GM12878 (cell line): ENCODE data around the gene COPRS. TPM values are rescaled to one million over a fixed set of nuclear protein-coding genes. Genes with fewer than 3 reads are reported as not detected.

Source experiments
- ATAC-seq: fragments of 200-7000 bp; cut with Tn5 transposase; 3 replicates; pipeline ENCODE4 v1.9.1; 2020; ENCODE audit warnings: mild to moderate bottlenecking, moderate library complexity
- Bru-seq: library from RNA; stranded (reverse); fragments of 400-500 nt; gene quantifications from one replicate; lab custom pipeline; 2021; lab: Mats Ljungman, UMichigan
- BruChase-seq, 2 experiments: library from RNA; stranded (reverse); fragments of 400-500 nt; gene quantifications; one replicate each; lab custom pipeline; 2021; lab: Mats Ljungman, UMichigan
- BruUV-seq: library from RNA; stranded (reverse); fragments of 400-500 nt; replicated peaks from 2 replicates; lab custom pipeline; 2021; lab: Mats Ljungman, UMichigan
- CTCF ChIA-PET: fragments of 300-600 bp; sonication (Branson Sonifier 250); formaldehyde crosslinking; extraction: SDS; loops from one replicate; lab custom pipeline; 2021; ENCODE audit warnings: inconsistent platforms; lab: Yijun Ruan, JAX
- POLR2A ChIA-PET: fragments of 350-600 bp; formaldehyde crosslinking; extraction: SDS; loops from one replicate; lab custom pipeline; 2021; ENCODE audit warnings: inconsistent platforms; lab: Charles Lee
- RAD21 ChIA-PET: fragments of 300-600 bp; sonication (Branson Sonifier 250); formaldehyde crosslinking; loops from one replicate; lab custom pipeline; 2023; ENCODE audit warnings: antibody characterized with exemption; ENCODE audit not compliant: unreplicated experiment; lab: Charles Lee
- SMC1A ChIA-PET: fragments of 300-600 bp; sonication (Branson Sonifier 250); formaldehyde crosslinking; loops from one replicate; lab custom pipeline; 2023; ENCODE audit not compliant: unreplicated experiment, uncharacterized antibody; lab: Charles Lee
- DNase-seq: peaks from one replicate; pipeline ENCODE4 v3.0.0-alpha.2; 2011; ENCODE audit warnings: low read depth, low spot score
- FAIRE-seq: peaks from 3 replicates; lab custom pipeline; 2011; peaks lifted over from hg19 to GRCh38; lab: Jason Lieb, UNC
- H2AFZ ChIP-seq: 2 replicates; pipeline ENCODE4 v1.6.0; 2011; ENCODE audit warnings: low read depth, low read length, control low read depth; ENCODE audit not compliant: control insufficient read depth
- H3K27ac ChIP-seq: 2 replicates; pipeline ENCODE4 v1.5.1; 2011; ENCODE audit warnings: control low read depth; ENCODE audit not compliant: control insufficient read depth, insufficient read depth
- H3K27me3 ChIP-seq, 2 experiments: replicated peaks in 1 of 2; 2 replicates each; pipeline versions ENCODE4 v1.6.0 to v1.6.1; 2011; ENCODE audit warnings: low read length in 1 of 2; ENCODE audit not compliant: control insufficient read depth in 2 of 2, insufficient read depth in 2 of 2
- H3K36me3 ChIP-seq, 2 experiments: 2 replicates each; pipeline ENCODE4 v1.5.1; 2011; ENCODE audit warnings: low read length in 1 of 2; ENCODE audit not compliant: control insufficient read depth in 2 of 2, insufficient read depth in 2 of 2
- H3K4me1 ChIP-seq: 2 replicates; pipeline ENCODE4 v1.6.1; 2011; ENCODE audit warnings: mild to moderate bottlenecking, low read length, moderate library complexity, mixed read lengths; ENCODE audit not compliant: control insufficient read depth, insufficient read depth
- H3K4me2 ChIP-seq: 2 replicates; pipeline ENCODE4 v1.6.0; 2011; ENCODE audit warnings: control low read depth; ENCODE audit not compliant: control insufficient read depth, insufficient read depth
- H3K4me3 ChIP-seq: fragments of 200-600 bp; sonication (generic); 2 replicates; pipeline ENCODE4 v1.5.1; 2016
- H3K79me2 ChIP-seq: 2 replicates; pipeline ENCODE4 v1.6.0; 2011; ENCODE audit warnings: low read length; ENCODE audit not compliant: control insufficient read depth, insufficient read depth
- H3K9ac ChIP-seq: 2 replicates; pipeline ENCODE4 v1.8.0; 2011; ENCODE audit warnings: low read length, control low read depth, mixed read lengths; ENCODE audit not compliant: control insufficient read depth, insufficient read depth
- H3K9me3 ChIP-seq: replicated peaks from 3 replicates; pipeline ENCODE4 v1.5.1; 2011; ENCODE audit warnings: mild to moderate bottlenecking, low read length; ENCODE audit not compliant: control insufficient read depth, insufficient read depth
- H4K20me1 ChIP-seq: 2 replicates; pipeline ENCODE4 v1.6.0; 2011; ENCODE audit not compliant: control insufficient read depth, insufficient read depth
- ATF3 ChIP-seq: IDR thresholded peaks from 2 replicates; pipeline ENCODE4 v1.6.1; 2011; ENCODE audit warnings: low read depth, mild to moderate bottlenecking, low read length, moderate library complexity, borderline replicate concordance; ENCODE audit errors: extremely low read depth
- BACH1 ChIP-seq: fragments of 450-650 bp; IDR thresholded peaks from 2 replicates; pipeline ENCODE4 v1.6.1; 2017; ENCODE audit warnings: mild to moderate bottlenecking, borderline replicate concordance
- BCLAF1 ChIP-seq: fragments of 450-650 bp; IDR thresholded peaks from 2 replicates; pipeline ENCODE4 v1.6.1; 2017; ENCODE audit warnings: antibody characterized with exemption, mild to moderate bottlenecking, moderate library complexity
- BHLHE40 ChIP-seq, 2 experiments: fragments of 450-650 bp in 1 of 2; IDR thresholded peaks; 2 replicates each; pipeline ENCODE4 v1.6.1; 2011 to 2017; ENCODE audit warnings: low read depth in 2 of 2, borderline replicate concordance in 1 of 2, improper control_type of control experiment in 1 of 2, low read length in 1 of 2, mild to moderate bottlenecking in 1 of 2
- CTCF ChIP-seq, 3 experiments: IDR thresholded peaks in 2 of 3; conservative IDR thresholded peaks in 1 of 3; 2 replicates each; pipeline ENCODE4 v1.5.1; 2011; ENCODE audit warnings: low read depth in 3 of 3, low read length in 3 of 3, mild to moderate bottlenecking in 3 of 3, control low read depth in 2 of 3, moderate library complexity in 2 of 3, inconsistent platforms in 1 of 3, mixed read lengths in 1 of 3; ENCODE audit not compliant: control insufficient read depth in 2 of 3, insufficient read depth in 1 of 3; ENCODE audit errors: extremely low read depth in 1 of 3
- E2F4 ChIP-seq: IDR thresholded peaks from 2 replicates; pipeline ENCODE4 v1.6.1; 2012; ENCODE audit warnings: low read depth, low read length, improper control_type of control experiment
- NBN ChIP-seq: fragments of 450-650 bp; IDR thresholded peaks from 2 replicates; pipeline ENCODE4 v1.6.1; 2016
- NR2F1 ChIP-seq: fragments of 450-650 bp; conservative IDR thresholded peaks from 2 replicates; pipeline ENCODE4 v1.6.1; 2017; ENCODE audit warnings: mild to moderate bottlenecking
- SMARCA5 ChIP-seq: fragments of 450-650 bp; IDR thresholded peaks from 2 replicates; pipeline ENCODE4 v1.6.1; 2017; ENCODE audit warnings: mild to moderate bottlenecking
- ZNF24 ChIP-seq: fragments of 450-650 bp; IDR thresholded peaks from 2 replicates; pipeline ENCODE4 v1.6.1; 2017; ENCODE audit warnings: antibody characterized with exemption, mild to moderate bottlenecking
- WGBS: methylation state at CpG from one replicate; pipeline ENCODE4 v1.1.6; 2016; ENCODE audit warnings: low lambda C conversion rate; ENCODE audit not compliant: insufficient replicate concordance, insufficient coverage; ENCODE audit errors: missing lambda C conversion rate; 5-methylcytosine and 5-hydroxymethylcytosine counted together
- in situ Hi-C: fragments of 300-500 bp; cut with MboI; formaldehyde crosslinking; loops from 9 replicates; pipeline ENCODE4 v1.14.3; 2018; ENCODE audit warnings: mixed read lengths
- intact Hi-C: fragments of 100-400 bp; cut with micrococcal nuclease; formaldehyde crosslinking; loops from one replicate; pipeline ENCODE4 v1.14.2; 2022; ENCODE audit not compliant: unreplicated experiment
- long read RNA-seq, 2 experiments: library from polyadenylated mRNA; unstranded; transcript quantifications; one replicate each; pipeline ENCODE4 v2.0.0, GENCODE V29; 2019 to 2020
- polyA minus RNA-seq, 3 experiments: library from RNA; depleted of rRNA, polyadenylated mRNA; stranded (reverse); fragments of >200 nt; gene quantifications; 2 replicates each; pipeline ENCODE4 v1.2.3, GENCODE V29; 2011
- polyA plus RNA-seq, 11 experiments: library from polyadenylated mRNA; depleted of rRNA in 4 of 11; unstranded in 6 of 11; stranded (reverse) in 5 of 11; fragments of >200 nt; fragmentation: Nextera tagmentation in 4 of 11; fragmentation: Illumina TruSeq in 1 of 11; extraction: Ambion mirVana in 4 of 11; extraction: Trizol in 1 of 11; gene quantifications; 1 replicate in 1 of 11; 2 replicates in 10 of 11; pipeline versions ENCODE4 v1.2.1 to v1.2.3, GENCODE V29; 2011 to 2016; ENCODE audit warnings: inconsistent platforms in 2 of 11, missing spikeins in 2 of 11, low read depth in 1 of 11
- total RNA-seq, 4 experiments: library from RNA; depleted of rRNA in 3 of 4; stranded (reverse); fragments of >200 nt in 3 of 4; fragmentation: Illumina TruSeq in 1 of 4; extraction: Trizol in 1 of 4; gene quantifications; 2 replicates each; pipeline versions ENCODE4 v1.2.1 to v1.2.3, GENCODE V29; 2013 to 2021

COPRS gene
- 0.98 and 2.9 TPM in 2 replicates for total RNA-seq (2013; cell fraction: nucleolus; rRNA removed)
- total RNA-seq (2014; rRNA removed) (41.7 and 41.9 TPM in 2 replicates), total RNA-seq (2014; rRNA removed; fragmentation: Illumina TruSeq; extraction: Trizol) (29.3 and 32.8 TPM in 2 replicates), total RNA-seq (2021) (25.6 and 31.2 TPM in 2 replicates), polyA plus RNA-seq (2011; rRNA removed) (25.1 and 30.0 TPM in 2 replicates), polyA plus RNA-seq (2014; fragmentation: Illumina TruSeq; extraction: Trizol) (30.0 and 33.3 TPM in 2 replicates), polyA plus RNA-seq (2014; fragmentation: Nextera tagmentation; extraction: Ambion mirVana) (10 to 100 TPM in 1 of 2 experiments, 1 to 10 TPM in 1; 6.3 to 15.9 TPM), polyA plus RNA-seq (2014; rRNA removed) (35.3 and 42.3 TPM in 2 replicates), polyA plus RNA-seq (2016; fragmentation: Nextera tagmentation; extraction: Ambion mirVana) (10 to 100 TPM; 35.7 to 39.9 TPM), polyA minus RNA-seq (2011; rRNA and poly(A)+ RNA removed) (22.5 and 23.1 TPM in 2 replicates), Bru-seq, nascent RNA (percentile 64 among the genes with signal in this experiment), BruChase-seq, experiment 1, labeled RNA remaining after a 6-hour chase (percentile 69 among the genes with signal in this experiment), BruChase-seq, experiment 2, labeled RNA remaining after a 2-hour chase (percentile 65 among the genes with signal in this experiment)
- 14.7 TPM for polyA plus RNA-seq (2011; ENCODE audit: low read depth)
- polyA plus RNA-seq (2011; cell fraction: cytosol; rRNA removed), result 37.4 and 43.0 TPM in 2 replicates
- polyA plus RNA-seq (2011; cell fraction: nucleus; rRNA removed), result 14.0 and 14.7 TPM in 2 replicates
- polyA plus RNA-seq (2012), result 17.1 and 18.1 TPM in 2 replicates
- polyA minus RNA-seq (2011; cell fraction: cytosol; rRNA and poly(A)+ RNA removed), result 12.0 and 13.2 TPM in 2 replicates
- 3.1 and 3.4 TPM in 2 replicates for polyA minus RNA-seq (2011; cell fraction: nucleus; rRNA and poly(A)+ RNA removed)
- long read RNA-seq, experiment 1, partial matches to known transcripts, result 1 of 3 reads
- long read RNA-seq, experiment 1, other reads (novel, unspliced or antisense), result 1 of 3 reads
- long read RNA-seq, experiment 2, result 0 reads

- Histone ChIP-seq H3K79me2 (no peaks in the 10 kb centered on the region; the same call in 1 of the 2 replicates), H3K27me3 (no peaks in the 10 kb centered on the region), H3K9me3 (no peaks in the 10 kb centered on the region), H3K9ac (peak within 1 kb of the TSS; percentile 5; the same call in 1 of the 2 replicates), H3K4me3 (peak within 1 kb of the TSS; percentile 74), H3K4me1 (peaks cover 7% of the 10 kb centered on the region; the same call in 1 of the 2 replicates), H3K36me3 (peaks cover 2 to 3% of the 10 kb centered on the region in 2 experiments; a peak in 3 of 4 replicates), H4K20me1 (no peaks in the 10 kb centered on the region), H3K4me2 (peak within 1 kb of the TSS; percentile 86), H2AFZ (peak within 1 kb of the TSS; percentile 69), H3K27ac (no peak within 1 kb of the TSS)
- FAIRE-seq, result no peak
- under 1% methylated on average over 46 of the region's 100 CpGs for WGBS
- intact Hi-C loops, result no loop called here
- CTCF ChIA-PET, result interaction anchor here (0.5 to 1.4 kb wide), 5 partner anchors 42 to 681 kb away, joined by 4 to 5 read pairs (median 5); partner anchors contain the start of gene UTP6
- SMC1A ChIA-PET, result interaction anchor here (0.6 to 2.1 kb wide), 3 partner anchors 25 to 604 kb away, joined by 3 to 7 read pairs (median 3); partner anchors contain the start of gene UTP6
- DNase-seq, result no peak
- BruUV-seq, result no TSS peak
- in situ Hi-C loops, result no loop called here
- POLR2A ChIA-PET, result interaction anchor here (0.6 to 0.9 kb wide), 3 partner anchors 10 to 365 kb away, joined by 4 read pairs; no protein-coding TSS in a partner anchor
- ATAC-seq, result peak; percentile 94
- RAD21 ChIA-PET, result interaction anchor here (0.6 to 2.1 kb wide), 2 partner anchors 42 to 282 kb away, joined by 5 to 12 read pairs; partner anchors contain the start of gene UTP6
- TF ChIP-seq ZNF24, result no peak
- peak; percentile 84 for TF ChIP-seq E2F4
- TF ChIP-seq ATF3, result peak; percentile 61; the same call in 1 of the 2 replicates
- no peak for TF ChIP-seq BCLAF1
- TF ChIP-seq CTCF (IDR thresholded peaks at IDR 0.05 in 2 of 3, conservative IDR thresholded peaks at IDR 0.05 in 1 of 3; ENCODE audit: control insufficient read depth in 2 of 3, extremely low read depth in 1 of 3, insufficient read depth in 1 of 3, low read depth in 3 of 3, low read length in 3 of 3), result peak in 1 of 3 experiments; percentile 18; a peak in 1 of 6 replicates
- TF ChIP-seq BACH1, result 0 out of 2 replicates have a peak, but pooled peaks have one; percentile 49
- peak; percentile 57; the same call in 1 of the 2 replicates for TF ChIP-seq NR2F1
- TF ChIP-seq SMARCA5, result 0 out of 2 replicates have a peak, but pooled peaks have one; percentile 43
- no peak for TF ChIP-seq NBN
- peak in 1 of 2 experiments; percentile 81; a peak in 2 of 4 replicates for TF ChIP-seq BHLHE40 (IDR thresholded peaks at IDR 0.05; ENCODE audit: borderline replicate concordance in 1 of 2, low read depth in 2 of 2, low read length in 1 of 2)
Measured at GRCh38 chr17:31858642-31859486, at the start of gene COPRS. Gene COPRS (minus strand): TSS chr17:31859244. CDS start chr17:31859199, 45 bp downstream.
